Keratinocyte (primary cell): ENCODE results near the gene RTKN. TPM values are rescaled to one million over a fixed set of nuclear protein-coding genes. Genes with fewer than 3 reads are reported as not detected.

ENCODE experiments used
- DNase-seq: peaks from one replicate; pipeline ENCODE4 v3.0.0-alpha.2; 2011; ENCODE audit warnings: low read depth, missing footprints, low spot score
- FAIRE-seq: peaks from 2 replicates; lab custom pipeline; 2011; peaks lifted over from hg19 to GRCh38; lab: Jason Lieb, UNC
- H2AFZ ChIP-seq: 2 replicates; pipeline ENCODE4 v1.6.0; 2012; ENCODE audit warnings: low read length, control low read depth, inconsistent platforms; ENCODE audit not compliant: control insufficient read depth
- H3K27ac ChIP-seq: 2 replicates; pipeline ENCODE4 v1.5.1; 2011; ENCODE audit warnings: low read length; ENCODE audit not compliant: control insufficient read depth, insufficient read depth
- H3K27me3 ChIP-seq: 3 replicates; pipeline ENCODE4 v1.6.0; 2011; ENCODE audit warnings: low read length; ENCODE audit not compliant: control insufficient read depth, insufficient read depth; ENCODE audit errors: extremely low read depth
- H3K36me3 ChIP-seq, 2 experiments: 2 replicates in 1 of 2; 3 replicates in 1 of 2; pipeline ENCODE4 v1.5.1; 2011; ENCODE audit warnings: low read length in 2 of 2, mild to moderate bottlenecking in 1 of 2; ENCODE audit not compliant: control insufficient read depth in 2 of 2, insufficient read depth in 2 of 2; ENCODE audit errors: extremely low read depth in 1 of 2
- H3K4me1 ChIP-seq: 3 replicates; pipeline ENCODE4 v1.5.1; 2011; ENCODE audit warnings: low read length; ENCODE audit not compliant: control insufficient read depth, insufficient read depth; ENCODE audit errors: extremely low read depth
- H3K4me2 ChIP-seq: 3 replicates; pipeline ENCODE4 v1.6.0; 2011; ENCODE audit warnings: low read depth, low read length; ENCODE audit not compliant: control insufficient read depth, insufficient read depth; ENCODE audit errors: extremely low read depth
- H3K4me3 ChIP-seq, 3 experiments: fragments of 200-600 bp in 1 of 3; sonication (generic) in 1 of 3; 2 replicates in 2 of 3; 3 replicates in 1 of 3; pipeline ENCODE4 v1.5.1; 2011 to 2016; ENCODE audit warnings: low read length in 3 of 3, mild to moderate bottlenecking in 3 of 3, control low read depth in 2 of 3, inconsistent platforms in 1 of 3, low read depth in 1 of 3, mixed read lengths in 1 of 3, mixed run types in 1 of 3, moderate library complexity in 1 of 3; ENCODE audit not compliant: control insufficient read depth in 2 of 3, insufficient read depth in 2 of 3; ENCODE audit errors: extremely low read depth in 1 of 3
- H3K79me2 ChIP-seq: 2 replicates; pipeline ENCODE4 v1.6.0; 2012; ENCODE audit warnings: low read length; ENCODE audit not compliant: control insufficient read depth, insufficient read depth
- H3K9ac ChIP-seq: 3 replicates; pipeline ENCODE4 v1.6.0; 2011; ENCODE audit warnings: low read length; ENCODE audit not compliant: control insufficient read depth, insufficient read depth; ENCODE audit errors: extremely low read depth
- H3K9me1 ChIP-seq: 3 replicates; pipeline ENCODE4 v1.6.0; 2011; ENCODE audit warnings: low read length; ENCODE audit not compliant: control insufficient read depth, insufficient read depth; ENCODE audit errors: extremely low read depth
- H3K9me3 ChIP-seq: 2 replicates; pipeline ENCODE4 v1.5.1; 2012; ENCODE audit warnings: low read depth, low read length; ENCODE audit not compliant: control insufficient read depth
- H4K20me1 ChIP-seq: 3 replicates; pipeline ENCODE4 v1.6.0; 2011; ENCODE audit warnings: low read length; ENCODE audit not compliant: control insufficient read depth, insufficient read depth; ENCODE audit errors: extremely low read depth
- EZH2 ChIP-seq: IDR thresholded peaks from one replicate; pipeline ENCODE4 v1.6.1; 2012; ENCODE audit warnings: inconsistent platforms, mild to moderate bottlenecking, low read length, moderate library complexity
- dilution Hi-C: fragments of 300-500 bp; cut with MboI; formaldehyde crosslinking; loops from one replicate; pipeline ENCODE4 v1.7.0; 2020; ENCODE audit warnings: low sequenced_read_pairs; ENCODE audit not compliant: extremely low pct_ligation_motif_present
- polyA plus RNA-seq, 5 experiments: library from polyadenylated mRNA; depleted of rRNA in 3 of 5; stranded (reverse) in 3 of 5; stranded (forward) in 1 of 5; unstranded in 1 of 5; fragments of >200 nt; gene quantifications; 1 replicate in 1 of 5; 2 replicates in 3 of 5; 3 replicates in 1 of 5; pipeline versions ENCODE4 v1.2.1 to v1.2.3, GENCODE V29; 2011 to 2012; ENCODE audit warnings: missing spikeins in 2 of 5, low read depth in 1 of 5, low replicate concordance in 1 of 5
- TF ChIP-seq, protein P1 (sequence below), 3 experiments: IDR thresholded peaks in 1 of 3; conservative IDR thresholded peaks in 1 of 3; optimal IDR thresholded peaks in 1 of 3; 2 replicates in 2 of 3; 3 replicates in 1 of 3; pipeline versions ENCODE3 to v1.5.1; 2011; ENCODE audit warnings: low read length in 3 of 3, mild to moderate bottlenecking in 3 of 3, moderate library complexity in 2 of 3, control low read depth in 1 of 3, inconsistent platforms in 1 of 3; ENCODE audit not compliant: insufficient read depth in 2 of 3; ENCODE audit errors: extremely low read depth in 1 of 3

RTKN gene
- polyA plus RNA-seq, 1 donor (not counting 4 experiments of a cell fraction or from before 2014, with no cell fraction given), result 110 TPM

DNA sequence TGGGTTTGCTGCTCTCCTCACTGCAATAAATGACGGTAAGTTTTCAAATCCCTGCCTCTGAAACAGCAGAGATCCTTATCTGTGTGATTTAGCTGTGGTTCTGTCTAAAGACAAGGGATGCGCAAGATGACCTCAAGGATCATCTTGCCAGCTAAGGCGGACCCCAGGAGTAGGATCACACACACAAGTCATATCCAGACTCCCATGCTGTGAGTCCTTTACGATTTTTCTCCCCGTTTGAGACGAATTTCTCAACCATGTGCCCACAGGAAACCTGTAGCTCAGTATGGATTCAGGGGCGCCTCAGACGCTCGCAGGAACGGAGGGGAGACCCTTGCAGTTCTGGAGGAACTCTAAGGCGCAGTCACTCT, 50.5 kb downstream of the RTKN start:
- Histone ChIP-seq H3K79me2 (peaks cover 54% of the 10 kb centered on the region), H4K20me1 (peaks cover 7% of the 10 kb centered on the region), H3K4me2 (peak overlapping the region; percentile 93), H3K36me3 (peaks cover 0 to 6% of the 10 kb centered on the region in 2 experiments), H2AFZ (peak overlapping the region; percentile 95), H3K9me3 (no peaks in the 10 kb centered on the region), H3K27me3 (no peaks in the 10 kb centered on the region), H3K27ac (peak overlapping the region; percentile 95), H3K9me1 (no peaks in the 10 kb centered on the region), H3K4me1 (peaks cover 16% of the 10 kb centered on the region), H3K4me3 (peak overlapping the region; percentile 70 to 83 (median 73)), H3K9ac (peak overlapping the region; percentile 97)
- TF ChIP-seq, protein P1, sequence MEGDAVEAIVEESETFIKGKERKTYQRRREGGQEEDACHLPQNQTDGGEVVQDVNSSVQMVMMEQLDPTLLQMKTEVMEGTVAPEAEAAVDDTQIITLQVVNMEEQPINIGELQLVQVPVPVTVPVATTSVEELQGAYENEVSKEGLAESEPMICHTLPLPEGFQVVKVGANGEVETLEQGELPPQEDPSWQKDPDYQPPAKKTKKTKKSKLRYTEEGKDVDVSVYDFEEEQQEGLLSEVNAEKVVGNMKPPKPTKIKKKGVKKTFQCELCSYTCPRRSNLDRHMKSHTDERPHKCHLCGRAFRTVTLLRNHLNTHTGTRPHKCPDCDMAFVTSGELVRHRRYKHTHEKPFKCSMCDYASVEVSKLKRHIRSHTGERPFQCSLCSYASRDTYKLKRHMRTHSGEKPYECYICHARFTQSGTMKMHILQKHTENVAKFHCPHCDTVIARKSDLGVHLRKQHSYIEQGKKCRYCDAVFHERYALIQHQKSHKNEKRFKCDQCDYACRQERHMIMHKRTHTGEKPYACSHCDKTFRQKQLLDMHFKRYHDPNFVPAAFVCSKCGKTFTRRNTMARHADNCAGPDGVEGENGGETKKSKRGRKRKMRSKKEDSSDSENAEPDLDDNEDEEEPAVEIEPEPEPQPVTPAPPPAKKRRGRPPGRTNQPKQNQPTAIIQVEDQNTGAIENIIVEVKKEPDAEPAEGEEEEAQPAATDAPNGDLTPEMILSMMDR (optimal IDR thresholded peaks at IDR 0.05 in 1 of 3, IDR thresholded peaks at IDR 0.05 in 1 of 3, conservative IDR thresholded peaks at IDR 0.05 in 1 of 3; ENCODE audit: extremely low read depth in 1 of 3, insufficient read depth in 2 of 3, low read length in 3 of 3), result no peak
- no peak for TF ChIP-seq EZH2
- dilution Hi-C loops, result no loop called here
- DNase-seq (peak; percentile 9), FAIRE-seq (peak; percentile 72)

DNA sequence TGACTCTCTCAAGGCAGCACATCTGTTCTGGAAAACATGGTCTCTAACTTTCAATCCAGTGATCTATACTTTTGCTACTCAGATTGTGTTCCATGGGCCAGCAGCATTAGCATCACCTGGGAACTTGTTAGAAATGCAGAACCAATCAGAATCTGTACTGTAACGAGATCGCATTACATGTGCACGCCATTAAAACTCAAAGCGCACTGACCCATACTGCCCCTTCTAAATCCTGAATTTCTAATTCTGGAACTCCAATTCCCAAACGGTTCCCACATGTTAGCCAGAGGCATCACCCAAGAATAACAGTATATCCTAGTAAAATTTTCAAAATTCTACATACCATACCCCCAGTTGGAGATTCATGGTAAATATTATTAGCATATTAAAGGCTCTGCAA, 51.1 kb downstream of the RTKN start:
- FAIRE-seq, result no peak
- Histone ChIP-seq H3K9ac (peak overlapping the region; percentile 97), H3K9me1 (no peaks in the 10 kb centered on the region), H3K4me2 (peak overlapping the region; percentile 93), H3K36me3 (peaks cover 0 to 6% of the 10 kb centered on the region in 2 experiments), H3K9me3 (no peaks in the 10 kb centered on the region), H3K79me2 (peaks cover 59% of the 10 kb centered on the region), H2AFZ (no peak overlapping the region), H3K4me1 (peaks cover 16% of the 10 kb centered on the region), H3K27ac (no peak overlapping the region), H3K4me3 (peak overlapping the region; percentile 70 to 83 (median 73)), H4K20me1 (peaks cover 7% of the 10 kb centered on the region), H3K27me3 (no peaks in the 10 kb centered on the region)
- no peak for DNase-seq
- TF ChIP-seq, protein P1 (optimal IDR thresholded peaks at IDR 0.05 in 1 of 3, IDR thresholded peaks at IDR 0.05 in 1 of 3, conservative IDR thresholded peaks at IDR 0.05 in 1 of 3; ENCODE audit: extremely low read depth in 1 of 3, insufficient read depth in 2 of 3, low read length in 3 of 3), result no peak
- dilution Hi-C loops, result no loop called here
